Activated naive CD4-positive, alpha-beta T cell (primary cell): ENCODE measurements around the gene ATP11A.

ENCODE experiments used
- DNase-seq, 4 experiments: peaks; one replicate each; lab custom pipeline; 2025; lab: John Stamatoyannopoulos, UW

Gene ATP11A

GRCh38 chr13:112894673-112895481, 205.0 kb downstream of the ATP11A start:
- DNase-seq = no peak

DNA sequence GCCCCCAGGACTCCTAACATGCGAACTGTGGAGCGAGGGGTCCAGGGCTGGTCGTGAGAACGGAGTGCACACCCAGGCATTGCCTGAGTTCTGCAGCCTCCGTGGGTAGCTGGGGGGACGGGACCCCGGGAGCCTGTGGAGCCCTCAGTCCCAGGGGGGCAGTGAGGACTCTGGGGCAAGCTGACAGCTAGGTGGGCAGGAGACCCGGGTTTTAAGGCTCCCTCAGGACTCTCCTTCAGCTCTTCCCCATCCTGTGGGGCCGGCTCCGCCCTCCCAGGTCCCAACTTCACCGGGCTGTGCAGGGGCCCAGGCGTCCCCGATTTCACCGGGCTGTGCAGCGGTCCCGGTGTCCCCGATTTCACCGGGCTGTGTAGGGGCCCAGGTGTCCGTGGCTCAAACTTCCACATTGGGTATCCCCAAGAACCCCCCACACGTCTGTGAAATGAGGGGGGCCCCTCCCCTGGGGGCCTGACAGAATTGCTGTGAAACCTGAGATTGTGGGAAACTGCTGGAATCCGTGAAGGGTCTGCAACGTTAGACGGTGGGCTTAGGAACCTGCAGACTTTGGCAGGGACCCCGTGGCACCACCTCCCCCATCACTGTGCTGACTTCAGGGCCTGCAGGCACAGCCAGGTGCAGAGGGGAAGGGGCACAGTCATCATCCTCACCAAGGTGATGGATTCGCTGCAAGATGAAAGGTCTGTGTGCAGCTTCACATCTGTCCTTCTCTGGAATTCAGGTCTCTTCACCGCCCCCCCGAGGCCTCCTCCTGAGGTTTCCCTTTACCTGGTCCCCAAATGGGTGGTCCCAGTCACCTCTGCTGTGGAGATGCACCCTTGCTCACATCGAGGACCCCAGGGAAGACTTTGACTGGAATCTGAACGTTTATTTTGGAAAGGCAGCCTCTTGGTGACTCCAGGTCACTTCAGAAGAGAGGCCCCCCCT, 206.0 kb downstream of the ATP11A start:
- no peak for DNase-seq

GRCh38 chr13:112896736-112897602, 207.1 kb downstream of the ATP11A start:
- no peak for DNase-seq

DNA sequence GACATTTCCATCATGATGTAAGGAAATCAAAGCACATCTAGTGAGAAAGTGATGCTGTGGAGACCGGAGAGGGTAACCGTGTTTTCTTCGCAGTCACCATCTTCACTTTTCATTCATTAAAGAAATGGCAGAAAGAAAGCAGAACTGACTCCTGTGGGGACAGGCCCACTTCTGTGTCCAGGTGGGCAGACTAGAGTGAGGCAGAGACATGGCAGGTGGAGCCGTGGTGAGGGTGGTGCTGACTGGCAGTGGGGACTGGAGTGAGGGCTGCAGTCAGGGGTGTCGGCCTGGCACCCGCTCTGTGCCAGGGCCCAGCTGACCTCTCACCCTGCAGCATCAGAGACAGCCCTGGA, 207.7 kb downstream of the ATP11A start:
- no peak for DNase-seq

DNA sequence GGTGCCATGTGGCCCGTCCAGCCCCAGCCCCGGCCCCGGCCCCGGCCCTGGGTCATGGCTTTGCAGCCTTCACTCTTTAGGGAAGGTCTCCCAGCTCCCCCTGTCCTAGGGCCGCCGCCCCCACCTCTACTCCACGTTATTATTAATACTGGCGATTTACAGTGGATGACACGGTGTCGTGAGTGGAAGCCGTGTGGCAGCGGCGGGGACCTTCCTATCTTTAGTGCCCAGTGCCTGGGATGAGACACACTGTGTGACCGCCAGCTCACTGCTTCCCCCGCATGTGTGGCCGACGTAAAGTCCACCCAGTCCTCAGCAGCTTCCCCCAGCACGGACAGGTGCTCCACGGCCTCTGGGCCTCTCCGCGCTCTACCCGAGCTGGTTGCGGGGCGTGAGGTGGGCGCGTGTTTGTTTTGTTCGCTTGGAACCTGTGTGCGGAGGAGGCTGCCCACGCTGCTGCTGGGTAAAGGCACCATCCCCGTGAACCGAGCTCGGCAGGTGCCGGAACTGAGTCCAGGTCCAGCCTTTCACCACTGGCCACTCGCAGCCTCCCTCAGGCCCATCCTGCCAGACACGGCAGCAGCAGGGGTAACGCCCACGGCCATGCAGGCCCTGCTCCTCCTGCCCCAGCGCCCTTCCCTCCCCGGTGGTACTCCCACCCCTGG, 208.2 kb downstream of the ATP11A start:
- no peak for DNase-seq

GRCh38 chr13:112898621-112899280, 208.9 kb downstream of the ATP11A start:
- DNase-seq = no peak

- DNase-seq = no peak
These were observed 209.7 kb downstream of the ATP11A start for GRCh38 chr13:112899281-112900225.

DNA sequence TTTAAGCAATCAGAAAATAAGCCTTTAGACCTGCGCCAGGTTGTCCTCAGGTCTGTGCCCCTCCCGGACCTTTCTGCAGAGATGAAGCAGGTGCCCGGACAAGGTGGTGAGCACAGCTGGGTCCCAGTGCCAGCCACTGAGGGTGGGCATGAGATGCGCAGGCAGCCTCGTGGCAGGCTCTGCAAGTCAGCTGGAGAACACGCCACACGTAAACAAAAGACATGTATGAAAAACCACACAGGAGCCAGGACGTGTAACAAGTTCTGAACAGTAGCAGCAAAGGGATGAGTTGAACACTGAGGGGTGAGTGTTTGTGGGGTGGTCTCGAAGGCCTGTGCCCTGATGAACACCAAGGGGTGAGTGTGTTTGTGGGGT, 210.4 kb downstream of the ATP11A start:
- DNase-seq = no peak

- DNase-seq = no peak
These were observed 210.9 kb downstream of the ATP11A start for GRCh38 chr13:112900691-112901091.

- DNase-seq = no peak
These were observed 212.3 kb downstream of the ATP11A start for GRCh38 chr13:112902101-112902651.

DNA sequence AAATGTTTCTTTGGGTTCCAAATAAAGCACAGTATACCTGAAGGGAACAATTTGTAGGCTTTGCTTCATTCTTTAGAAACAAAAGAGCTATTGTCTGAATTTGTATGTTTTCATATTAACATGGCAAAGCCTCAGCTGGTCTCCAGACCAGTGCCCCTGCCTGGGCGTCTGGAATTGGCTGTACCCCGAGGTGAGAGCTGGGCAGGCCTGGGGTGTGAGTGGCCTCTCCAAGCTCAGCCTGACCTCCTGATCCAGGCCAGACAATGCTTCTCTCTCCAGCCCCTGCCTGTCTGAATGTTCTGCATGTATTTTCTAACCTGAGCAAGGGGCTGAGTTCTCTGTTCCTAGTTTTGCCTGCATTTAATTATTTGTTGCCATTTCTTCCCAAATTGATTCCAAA, 212.8 kb downstream of the ATP11A start:
- DNase-seq = no peak

DNA sequence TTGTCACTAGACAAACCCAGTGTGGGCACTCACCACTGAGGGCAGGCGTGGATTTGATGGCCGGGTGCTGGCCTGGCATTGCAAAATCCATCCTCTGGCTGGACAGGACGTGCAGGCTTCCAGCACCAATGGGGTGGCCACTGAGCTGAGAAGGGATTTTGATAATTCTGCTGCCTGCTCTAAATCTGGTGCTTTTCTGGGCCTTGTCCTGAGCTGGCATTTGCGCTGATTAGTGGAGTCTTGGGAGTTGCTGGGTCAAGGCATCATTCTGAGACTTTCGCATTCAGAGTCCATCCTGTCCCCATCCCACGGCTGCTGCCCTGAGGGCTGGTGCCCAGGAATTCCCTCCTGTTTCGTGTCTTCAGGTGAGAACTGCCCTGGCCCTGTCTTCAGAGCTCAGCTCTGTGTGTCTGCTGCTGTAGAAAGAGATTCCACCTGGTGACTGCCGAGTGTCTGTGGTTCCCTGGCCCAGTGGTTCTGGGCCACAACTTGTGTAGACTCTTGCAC, 213.3 kb downstream of the ATP11A start:
- DNase-seq = no peak

GRCh38 chr13:112903606-112904195, 213.9 kb downstream of the ATP11A start:
- DNase-seq = no peak

- no peak for DNase-seq
These were observed 214.7 kb downstream of the ATP11A start for GRCh38 chr13:112904436-112904960.

- no peak for DNase-seq
These were observed 215.2 kb downstream of the ATP11A start for GRCh38 chr13:112905086-112905485.

DNA sequence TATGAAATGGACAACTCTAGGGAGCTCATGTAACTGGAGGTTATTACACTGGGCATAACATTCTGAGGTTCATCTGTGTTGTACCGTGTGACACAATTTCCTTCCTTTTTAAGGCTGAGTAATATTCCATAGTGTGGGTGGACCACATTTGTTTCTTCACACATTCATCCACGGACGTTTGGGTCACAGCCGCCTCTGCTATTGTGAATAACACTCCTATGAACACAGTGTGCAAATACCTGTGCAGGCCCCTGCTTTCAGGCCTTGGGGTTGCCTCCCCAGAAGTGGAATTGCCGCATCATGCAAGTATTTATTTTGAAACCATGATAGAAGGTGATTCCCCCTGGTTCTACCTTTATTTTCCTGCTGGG, 215.8 kb downstream of the ATP11A start:
- DNase-seq = no peak

- DNase-seq = no peak
These were observed 216.3 kb downstream of the ATP11A start for GRCh38 chr13:112905990-112906641.

GRCh38 chr13:112907286-112907685, 217.4 kb downstream of the ATP11A start:
- no peak for DNase-seq
